K562 (cell line): ENCODE measurements around the gene CFAP73. TPM values are rescaled to one million over a fixed set of nuclear protein-coding genes. Genes with fewer than 3 reads are reported as not detected.

ENCODE experiments used
- ATF7 ChIP-seq: fragments of 450-650 bp; IDR thresholded peaks from 2 replicates; pipeline ENCODE4 v1.7.1; 2014; ENCODE audit warnings: mild to moderate bottlenecking, moderate library complexity
- CSDE1 ChIP-seq, 2 experiments: fragments of 450-650 bp; IDR thresholded peaks; 2 replicates each; pipeline ENCODE4 v1.6.1; 2016; ENCODE audit warnings: mild to moderate bottlenecking in 1 of 2
- GABPB1 ChIP-seq: sonication (generic); formaldehyde crosslinking; IDR thresholded peaks from 2 replicates; pipeline ENCODE4 v1.8.0; 2022; ENCODE audit warnings: mild to moderate bottlenecking, missing genetic modification reagents
- MAX ChIP-seq: sonication (generic); formaldehyde crosslinking; IDR thresholded peaks from 2 replicates; pipeline ENCODE4 v1.9.0; 2022; ENCODE audit warnings: mild to moderate bottlenecking, missing genetic modification reagents
- MGA ChIP-seq: fragments of 450-650 bp; IDR thresholded peaks from 2 replicates; pipeline ENCODE4 v1.6.1; 2016; ENCODE audit warnings: mild to moderate bottlenecking, moderate library complexity
- SMAD2 ChIP-seq: fragments of 150-350 bp; IDR thresholded peaks from 2 replicates; pipeline ENCODE4 v1.6.1; 2014; ENCODE audit warnings: low read depth, mild to moderate bottlenecking, low read length
- SOX6 ChIP-seq: fragments of 450-650 bp; IDR thresholded peaks from 2 replicates; pipeline ENCODE4 v1.6.1; 2014; ENCODE audit warnings: mild to moderate bottlenecking
- SPI1 ChIP-seq: IDR thresholded peaks from 2 replicates; pipeline ENCODE4 v1.6.1; 2011; ENCODE audit warnings: low read depth, low read length, control low read depth, borderline replicate concordance
- SREBF1 ChIP-seq: fragments of 150-350 bp; IDR thresholded peaks from 2 replicates; pipeline ENCODE4 v1.6.1; 2014; ENCODE audit warnings: antibody characterized with exemption, low read depth, low read length, borderline replicate concordance
- TEAD4 ChIP-seq, 2 experiments: sonication (generic) in 1 of 2; formaldehyde crosslinking in 1 of 2; IDR thresholded peaks; 2 replicates each; pipeline versions ENCODE4 v1.6.1 to v1.8.0; 2012 to 2022; ENCODE audit warnings: borderline replicate concordance in 1 of 2, inconsistent platforms in 1 of 2, low read length in 1 of 2, mild to moderate bottlenecking in 1 of 2, missing genetic modification reagents in 1 of 2
- TGIF2 ChIP-seq: sonication (generic); formaldehyde crosslinking; IDR thresholded peaks from 2 replicates; pipeline ENCODE4 v1.8.1; 2022; ENCODE audit warnings: mild to moderate bottlenecking, missing genetic modification reagents, moderate library complexity
- ZNF639 ChIP-seq, 2 experiments: fragments of 200-800 bp in 1 of 2; sonication (Bioruptor generic) in 1 of 2; sonication (generic) in 1 of 2; formaldehyde crosslinking in 1 of 2; IDR thresholded peaks in 1 of 2; conservative IDR thresholded peaks in 1 of 2; 2 replicates each; pipeline versions ENCODE4 v1.5.0 to v1.6.1; 2016 to 2020; ENCODE audit warnings: missing compliant biosample characterization in 1 of 2, missing genetic modification characterization in 1 of 2, missing genetic modification reagents in 1 of 2
- ZNF785 ChIP-seq: fragments of 250-450 bp; sonication (Bioruptor Pico); IDR thresholded peaks from 2 replicates; pipeline ENCODE4 v1.4.0; 2020; ENCODE audit warnings: mild to moderate bottlenecking
- polyA plus RNA-seq, 8 experiments: library from polyadenylated mRNA; depleted of rRNA in 4 of 8; stranded (reverse) in 5 of 8; unstranded in 3 of 8; fragments of >200 nt; fragmentation: Nextera tagmentation in 2 of 8; fragmentation: Illumina TruSeq in 1 of 8; extraction: Ambion mirVana in 2 of 8; extraction: Trizol in 1 of 8; gene quantifications; 2 replicates each; pipeline versions ENCODE4 v1.2.1 to v1.2.3, GENCODE V29; 2011 to 2014; ENCODE audit warnings: inconsistent platforms in 1 of 8, missing spikeins in 1 of 8
- total RNA-seq, 7 experiments: library from RNA; depleted of rRNA in 6 of 7; stranded (reverse); fragments of >200 nt in 6 of 7; fragmentation: Illumina TruSeq in 2 of 7; extraction: Trizol in 2 of 7; gene quantifications; 2 replicates each; pipeline versions ENCODE4 v1.2.1 to v1.2.3, GENCODE V29; 2011 to 2021; ENCODE audit warnings: low replicate concordance in 1 of 7

CFAP73 gene
- total and polyA plus RNA-seq, 9 of the 15 experiments (the other 6 are each of a cell fraction or from before 2014, with no cell fraction given) = not detected

- TF ChIP-seq SMAD2 (no peak), GABPB1 (CRISPR knock-in tag) (0 out of 2 replicates have a peak, but pooled peaks have one; percentile 22), ATF7 (peak; percentile 39), SREBF1 (no peak), ZNF785 (CRISPR knock-in tag) (no peak), SPI1 (peak; percentile 25; the same call in 1 of the 2 replicates), TEAD4 (IDR thresholded peaks at IDR 0.05; ENCODE audit: low read length) (peak; percentile 68; the same call in 1 of the 2 replicates), TEAD4 (CRISPR knock-in tag; IDR thresholded peaks at IDR 0.05; ENCODE audit: borderline replicate concordance) (no peak), SOX6 (peak; percentile 86), MAX (CRISPR knock-in tag) (peak; percentile 78; the same call in 1 of the 2 replicates), MGA (peak; percentile 68), ZNF639 (CRISPR knock-in tag; conservative IDR thresholded peaks at IDR 0.05 in 1 of 2, IDR thresholded peaks at IDR 0.05 in 1 of 2) (peak in 1 of 2 experiments; percentile 71; a peak in 2 of 4 replicates), CSDE1 (IDR thresholded peaks at IDR 0.05) (no peak), TGIF2 (CRISPR knock-in tag) (no peak)
Measured at GRCh38 chr12:113208041-113208934, 58.8 kb downstream of the CFAP73 start (continued).
